GM12878 (cell line): ENCODE results near the gene PSMC3IP. TPM values are rescaled to one million over a fixed set of nuclear protein-coding genes. Genes with fewer than 3 reads are reported as not detected.

Source experiments
- ATAC-seq: fragments of 200-7000 bp; cut with Tn5 transposase; 3 replicates; pipeline ENCODE4 v1.9.1; 2020; ENCODE audit warnings: mild to moderate bottlenecking, moderate library complexity
- BruUV-seq: library from RNA; stranded (reverse); fragments of 400-500 nt; replicated peaks from 2 replicates; lab custom pipeline; 2021; lab: Mats Ljungman, UMichigan
- CTCF ChIA-PET: fragments of 300-600 bp; sonication (Branson Sonifier 250); formaldehyde crosslinking; extraction: SDS; loops from one replicate; lab custom pipeline; 2021; ENCODE audit warnings: inconsistent platforms; lab: Yijun Ruan, JAX
- POLR2A ChIA-PET: fragments of 350-600 bp; formaldehyde crosslinking; extraction: SDS; loops from one replicate; lab custom pipeline; 2021; ENCODE audit warnings: inconsistent platforms; lab: Charles Lee
- RAD21 ChIA-PET: fragments of 300-600 bp; sonication (Branson Sonifier 250); formaldehyde crosslinking; loops from one replicate; lab custom pipeline; 2023; ENCODE audit warnings: antibody characterized with exemption; ENCODE audit not compliant: unreplicated experiment; lab: Charles Lee
- SMC1A ChIA-PET: fragments of 300-600 bp; sonication (Branson Sonifier 250); formaldehyde crosslinking; loops from one replicate; lab custom pipeline; 2023; ENCODE audit not compliant: unreplicated experiment, uncharacterized antibody; lab: Charles Lee
- DNase-seq: peaks from one replicate; pipeline ENCODE4 v3.0.0-alpha.2; 2011; ENCODE audit warnings: low read depth, low spot score
- FAIRE-seq: peaks from 3 replicates; lab custom pipeline; 2011; peaks lifted over from hg19 to GRCh38; lab: Jason Lieb, UNC
- H2AFZ ChIP-seq: 2 replicates; pipeline ENCODE4 v1.6.0; 2011; ENCODE audit warnings: low read depth, low read length, control low read depth; ENCODE audit not compliant: control insufficient read depth
- H3K27ac ChIP-seq: 2 replicates; pipeline ENCODE4 v1.5.1; 2011; ENCODE audit warnings: control low read depth; ENCODE audit not compliant: control insufficient read depth, insufficient read depth
- H3K27me3 ChIP-seq, 2 experiments: replicated peaks in 1 of 2; 2 replicates each; pipeline versions ENCODE4 v1.6.0 to v1.6.1; 2011; ENCODE audit warnings: low read length in 1 of 2; ENCODE audit not compliant: control insufficient read depth in 2 of 2, insufficient read depth in 2 of 2
- H3K36me3 ChIP-seq, 2 experiments: 2 replicates each; pipeline ENCODE4 v1.5.1; 2011; ENCODE audit warnings: low read length in 1 of 2; ENCODE audit not compliant: control insufficient read depth in 2 of 2, insufficient read depth in 2 of 2
- H3K4me1 ChIP-seq: 2 replicates; pipeline ENCODE4 v1.6.1; 2011; ENCODE audit warnings: mild to moderate bottlenecking, low read length, moderate library complexity, mixed read lengths; ENCODE audit not compliant: control insufficient read depth, insufficient read depth
- H3K4me2 ChIP-seq: 2 replicates; pipeline ENCODE4 v1.6.0; 2011; ENCODE audit warnings: control low read depth; ENCODE audit not compliant: control insufficient read depth, insufficient read depth
- H3K4me3 ChIP-seq: fragments of 200-600 bp; sonication (generic); 2 replicates; pipeline ENCODE4 v1.5.1; 2016
- H3K79me2 ChIP-seq: 2 replicates; pipeline ENCODE4 v1.6.0; 2011; ENCODE audit warnings: low read length; ENCODE audit not compliant: control insufficient read depth, insufficient read depth
- H3K9ac ChIP-seq: 2 replicates; pipeline ENCODE4 v1.8.0; 2011; ENCODE audit warnings: low read length, control low read depth, mixed read lengths; ENCODE audit not compliant: control insufficient read depth, insufficient read depth
- H3K9me3 ChIP-seq: replicated peaks from 3 replicates; pipeline ENCODE4 v1.5.1; 2011; ENCODE audit warnings: mild to moderate bottlenecking, low read length; ENCODE audit not compliant: control insufficient read depth, insufficient read depth
- H4K20me1 ChIP-seq: 2 replicates; pipeline ENCODE4 v1.6.0; 2011; ENCODE audit not compliant: control insufficient read depth, insufficient read depth
- ATF7 ChIP-seq: fragments of 450-650 bp; IDR thresholded peaks from 2 replicates; pipeline ENCODE4 v1.6.1; 2016; ENCODE audit warnings: low read depth, mild to moderate bottlenecking
- ESRRA ChIP-seq: IDR thresholded peaks from 2 replicates; pipeline ENCODE4 v1.6.1; 2012; ENCODE audit warnings: mild to moderate bottlenecking, low read length, improper control_type of control experiment
- KDM1A ChIP-seq: fragments of 200-600 bp; sonication (generic); IDR thresholded peaks from 2 replicates; pipeline ENCODE4 v1.6.1; 2016; ENCODE audit warnings: borderline replicate concordance
- MTA2 ChIP-seq: fragments of 450-650 bp; IDR thresholded peaks from 2 replicates; pipeline ENCODE4 v1.6.1; 2016; ENCODE audit warnings: low read depth, mild to moderate bottlenecking, moderate library complexity
- MTA3 ChIP-seq: IDR thresholded peaks from 2 replicates; pipeline ENCODE4 v1.6.1; 2012; ENCODE audit warnings: low read length, inconsistent platforms, borderline replicate concordance
- RFX5 ChIP-seq: IDR thresholded peaks from 2 replicates; pipeline ENCODE4 v1.6.1; 2011; ENCODE audit warnings: low read depth, low read length, improper control_type of control experiment
- ZNF24 ChIP-seq: fragments of 450-650 bp; IDR thresholded peaks from 2 replicates; pipeline ENCODE4 v1.6.1; 2017; ENCODE audit warnings: antibody characterized with exemption, mild to moderate bottlenecking
- ZNF274 ChIP-seq: IDR thresholded peaks from one replicate; pipeline ENCODE4 v1.8.0; 2011; ENCODE audit not compliant: insufficient read length, insufficient read depth
- WGBS: methylation state at CpG from one replicate; pipeline ENCODE4 v1.1.6; 2016; ENCODE audit warnings: low lambda C conversion rate; ENCODE audit not compliant: insufficient replicate concordance, insufficient coverage; ENCODE audit errors: missing lambda C conversion rate; 5-methylcytosine and 5-hydroxymethylcytosine counted together
- in situ Hi-C: fragments of 300-500 bp; cut with MboI; formaldehyde crosslinking; loops from 9 replicates; pipeline ENCODE4 v1.14.3; 2018; ENCODE audit warnings: mixed read lengths
- intact Hi-C: fragments of 100-400 bp; cut with micrococcal nuclease; formaldehyde crosslinking; loops from one replicate; pipeline ENCODE4 v1.14.2; 2022; ENCODE audit not compliant: unreplicated experiment
- polyA plus RNA-seq, 11 experiments: library from polyadenylated mRNA; depleted of rRNA in 4 of 11; unstranded in 6 of 11; stranded (reverse) in 5 of 11; fragments of >200 nt; fragmentation: Nextera tagmentation in 4 of 11; fragmentation: Illumina TruSeq in 1 of 11; extraction: Ambion mirVana in 4 of 11; extraction: Trizol in 1 of 11; gene quantifications; 1 replicate in 1 of 11; 2 replicates in 10 of 11; pipeline versions ENCODE4 v1.2.1 to v1.2.3, GENCODE V29; 2011 to 2016; ENCODE audit warnings: inconsistent platforms in 2 of 11, missing spikeins in 2 of 11, low read depth in 1 of 11
- total RNA-seq, 4 experiments: library from RNA; depleted of rRNA in 3 of 4; stranded (reverse); fragments of >200 nt in 3 of 4; fragmentation: Illumina TruSeq in 1 of 4; extraction: Trizol in 1 of 4; gene quantifications; 2 replicates each; pipeline versions ENCODE4 v1.2.1 to v1.2.3, GENCODE V29; 2013 to 2021
- TF ChIP-seq, protein P1 (sequence below): IDR thresholded peaks from 2 replicates; pipeline ENCODE4 v1.6.1; 2011; ENCODE audit warnings: low read depth, mild to moderate bottlenecking, low read length, moderate library complexity, borderline replicate concordance; ENCODE audit errors: extremely low read depth

Gene PSMC3IP
- total and polyA plus RNA-seq, 10 of the 15 experiments (the other 5 are each of a cell fraction or from before 2014, with no cell fraction given): 6.8 to 34.5 (median 17.7) TPM

DNA sequence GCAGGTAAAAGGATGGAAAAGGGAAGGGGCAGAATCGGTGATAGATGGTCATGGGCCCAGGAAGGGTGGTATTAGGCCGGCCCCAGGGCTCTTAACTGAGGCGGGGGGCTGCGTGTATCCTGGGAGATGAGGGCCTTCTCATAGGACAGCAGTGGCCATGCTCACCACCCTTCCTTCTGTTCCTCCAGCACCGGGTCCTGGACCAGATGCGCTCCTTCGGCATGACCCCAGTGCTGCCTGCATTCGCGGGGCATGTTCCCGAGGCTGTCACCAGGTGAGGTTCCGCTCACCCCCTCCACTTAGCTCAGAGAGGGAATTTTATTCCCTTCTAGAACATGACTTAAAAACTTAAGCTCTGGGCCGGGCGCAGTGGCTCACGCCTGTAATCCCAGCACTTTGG is 39.0 kb downstream of the PSMC3IP start (continued):
- TF ChIP-seq MTA3: no peak

DNA sequence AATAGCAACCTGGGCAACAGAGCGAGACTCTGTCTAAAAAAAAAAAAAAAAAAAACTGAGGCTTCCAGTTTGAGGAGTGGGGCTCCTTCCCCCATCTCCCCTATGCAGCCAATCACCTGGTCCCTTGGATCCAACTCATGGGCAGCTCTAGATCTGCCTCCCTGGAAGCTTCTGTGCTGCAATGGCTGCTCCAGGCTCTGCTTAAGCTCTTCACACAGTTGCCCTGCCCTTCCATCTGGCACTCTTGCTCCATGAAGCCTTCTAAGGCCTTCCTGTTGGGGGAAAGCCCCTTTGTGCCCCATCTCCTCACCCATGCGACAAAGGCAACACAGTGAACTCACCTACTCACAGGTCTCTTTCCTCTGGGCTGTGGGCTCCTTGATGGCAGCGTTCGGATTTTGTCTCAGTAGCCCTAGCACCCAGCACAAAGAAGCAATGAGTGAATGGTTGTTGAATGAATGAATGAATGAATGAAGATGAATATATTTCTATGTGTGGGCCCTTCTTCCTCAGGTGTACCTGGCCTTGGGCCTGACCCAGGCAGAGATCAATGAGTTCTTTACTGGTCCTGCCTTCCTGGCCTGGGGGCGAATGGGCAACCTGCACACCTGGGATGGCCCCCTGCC is 39.6 kb downstream of the PSMC3IP start:
- no TSS peak for BruUV-seq
- H3K9me3 ChIP-seq: no peaks in the 10 kb centered on the region
- no peak for DNase-seq
- H3K4me1 ChIP-seq: peaks cover 16% of the 10 kb centered on the region
- H3K36me3 ChIP-seq: peaks cover 0 to 5% of the 10 kb centered on the region in 2 experiments; a peak in 2 of 4 replicates
- SMC1A ChIA-PET: interaction anchor here (1.8 to 2.0 kb wide), 2 partner anchors 8 to 11 kb away, joined by 5 to 8 read pairs; no protein-coding TSS in a partner anchor
- H3K27ac ChIP-seq: no peak overlapping the region
- no peak for TF ChIP-seq KDM1A
- TF ChIP-seq ZNF24: peak; percentile 70; the same call in 1 of the 2 replicates
- no peak for TF ChIP-seq RFX5
- no peak for TF ChIP-seq ATF7
- TF ChIP-seq MTA2: no peak
- TF ChIP-seq ESRRA: no peak
- TF ChIP-seq, protein P1, sequence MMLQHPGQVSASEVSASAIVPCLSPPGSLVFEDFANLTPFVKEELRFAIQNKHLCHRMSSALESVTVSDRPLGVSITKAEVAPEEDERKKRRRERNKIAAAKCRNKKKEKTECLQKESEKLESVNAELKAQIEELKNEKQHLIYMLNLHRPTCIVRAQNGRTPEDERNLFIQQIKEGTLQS: no peak
- TF ChIP-seq ZNF274: no peak
- TF ChIP-seq, all 136 proteins: peak for 1
- FAIRE-seq (no peak), ATAC-seq (no peak)
- Histone ChIP-seq H3K4me2 (peak overlapping the region; percentile 98; the same call in 1 of the 2 replicates), H3K9ac (no peak overlapping the region), H3K4me3 (no peak overlapping the region), H2AFZ (no peak overlapping the region), H3K27me3 (no peaks in the 10 kb centered on the region), H4K20me1 (no peaks in the 10 kb centered on the region), H3K79me2 (peaks cover 13% of the 10 kb centered on the region)
- WGBS: 73% methylated on average over 5 of the region's 5 CpGs
- ChIA-PET RAD21 (interaction anchor here (1.4 to 3.4 kb wide), 2 partner anchors 11 to 40 kb away, joined by 5 to 17 read pairs; partner anchors contain the start of gene PSMC3IP), POLR2A (interaction anchor here (0.7 to 1.5 kb wide), 4 partner anchors 30 to 296 kb away, joined by 3 to 5 read pairs (median 4); no protein-coding TSS in a partner anchor), CTCF (interaction anchor here (0.7 to 3.1 kb wide), 4 partner anchors 10 to 41 kb away, joined by 3 to 21 read pairs (median 4); no protein-coding TSS in a partner anchor)
- in situ Hi-C loops: no loop called here
- intact Hi-C loops: no loop called here
